DMS153 treated with DMSO at 0.1 percent for 48 hours (cell line): ENCODE measurements around the gene ABCF1.

Experiments used
- DNase-seq: peaks from one replicate; lab custom pipeline; 2025; ENCODE audit not compliant: unreplicated experiment; lab: John Stamatoyannopoulos, UW

Gene ABCF1

GRCh38 chr6:30556906-30557682 is 14.1 kb upstream of the ABCF1 start, which contains the start of gene PRR3:
Gene PRR3, plus strand, starts transcription at chr6:30557295. Its CDS starts 50 bp downstream, at chr6:30557345.
- peak; percentile 89 for DNase-seq

- DNase-seq = no peak
Measured at GRCh38 chr6:30557683-30557981, 13.6 kb upstream of the ABCF1 start.

- DNase-seq = no peak
Measured at GRCh38 chr6:30560930-30561329, 10.3 kb upstream of the ABCF1 start.

GRCh38 chr6:30562470-30563425 is 8.5 kb upstream of the ABCF1 start:
- no peak for DNase-seq

- DNase-seq = no peak
Measured at GRCh38 chr6:30564114-30564513, 7.1 kb upstream of the ABCF1 start.

GRCh38 chr6:30565772-30566171 is 5.5 kb upstream of the ABCF1 start:
- no peak for DNase-seq

- no peak for DNase-seq
Measured at GRCh38 chr6:30568245-30568644, 3.0 kb upstream of the ABCF1 start.

- no peak for DNase-seq
Measured at GRCh38 chr6:30570263-30570662, 979 bp upstream of the ABCF1 start.

GRCh38 chr6:30570740-30571074 is 535 bp upstream of the ABCF1 start:
- DNase-seq = no peak

- DNase-seq = no peak
Measured at GRCh38 chr6:30571762-30572082, 480 bp downstream of the ABCF1 start.

- no peak for DNase-seq
Measured at GRCh38 chr6:30572148-30572547, 906 bp downstream of the ABCF1 start.

GRCh38 chr6:30573113-30573512 is 1.9 kb downstream of the ABCF1 start:
- no peak for DNase-seq

- DNase-seq = no peak
Measured at GRCh38 chr6:30578051-30578450, 6.8 kb downstream of the ABCF1 start.

- DNase-seq = no peak
Measured at GRCh38 chr6:30583921-30584320, 12.7 kb downstream of the ABCF1 start.

- DNase-seq = no peak
Measured at GRCh38 chr6:30589754-30590358, 18.6 kb downstream of the ABCF1 start.

- no peak for DNase-seq
Measured at GRCh38 chr6:30590509-30590908, 19.3 kb downstream of the ABCF1 start.

GRCh38 chr6:30591008-30591407 is 19.8 kb downstream of the ABCF1 start:
- no peak for DNase-seq

- DNase-seq = no peak
Measured at GRCh38 chr6:30592287-30592686, 21.0 kb downstream of the ABCF1 start.

GRCh38 chr6:30597315-30598144 is 26.3 kb downstream of the ABCF1 start:
- DNase-seq = peak; percentile 57

GRCh38 chr6:30598912-30599624 is 27.8 kb downstream of the ABCF1 start:
- no peak for DNase-seq
